ENCODE results near the gene GSG1L.

Gene GSG1L

GRCh38 chr16:28063591-28064061, at the start of gene GSG1L:
Gene GSG1L, minus strand, starts transcription at chr16:28063714. Its CDS starts 290 bp downstream, at chr16:28063424.
- no peak for DNase-seq

GRCh38 chr16:28112908-28113307, 49.4 kb upstream of the GSG1L start:
- DNase-seq: no peak

- no peak for DNase-seq
Measured at GRCh38 chr16:28110977-28111376, 47.5 kb upstream of the GSG1L start.

GRCh38 chr16:28110479-28110878, 47.0 kb upstream of the GSG1L start:
- DNase-seq: no peak

- no peak for DNase-seq
Measured at GRCh38 chr16:28110074-28110473, 46.6 kb upstream of the GSG1L start.

GRCh38 chr16:28108590-28109247, 45.2 kb upstream of the GSG1L start:
- no peak for DNase-seq

- no peak for DNase-seq
Measured at GRCh38 chr16:28107232-28107631, 43.7 kb upstream of the GSG1L start.

GRCh38 chr16:28106467-28107215, 43.1 kb upstream of the GSG1L start:
- no peak for DNase-seq

GRCh38 chr16:28105954-28106353, 42.4 kb upstream of the GSG1L start:
- DNase-seq: no peak

- DNase-seq: no peak
Measured at GRCh38 chr16:28105297-28105696, 41.8 kb upstream of the GSG1L start.

GRCh38 chr16:28104404-28104803, 40.9 kb upstream of the GSG1L start:
- DNase-seq: no peak

GRCh38 chr16:28103516-28104170, 40.1 kb upstream of the GSG1L start:
- DNase-seq: no peak

GRCh38 chr16:28101533-28101890, 38.0 kb upstream of the GSG1L start:
- no peak for DNase-seq

- DNase-seq: no peak
Measured at GRCh38 chr16:28100810-28101532, 37.5 kb upstream of the GSG1L start.

GRCh38 chr16:28098959-28099945, 35.7 kb upstream of the GSG1L start:
- DNase-seq: no peak

GRCh38 chr16:28098171-28098958, 34.9 kb upstream of the GSG1L start:
- DNase-seq: no peak

GRCh38 chr16:28096983-28097899, 33.7 kb upstream of the GSG1L start:
- DNase-seq: no peak

- no peak for DNase-seq
Measured at GRCh38 chr16:28093385-28093725, 29.8 kb upstream of the GSG1L start.

- no peak for DNase-seq
Measured at GRCh38 chr16:28092721-28093384, 29.3 kb upstream of the GSG1L start.

GRCh38 chr16:28091656-28092055, 28.1 kb upstream of the GSG1L start:
- no peak for DNase-seq
